GM23338 (cell line): Measurements from ENCODE around the gene LRMDA. TPM values are rescaled to one million over a fixed set of nuclear protein-coding genes. Genes with fewer than 3 reads are reported as not detected.

Experiments
- ATAC-seq: fragments of 200-7000 bp; cut with Tn5 transposase; 3 replicates; pipeline ENCODE4 v1.9.1; 2020
- DNase-seq: peaks from one replicate; pipeline ENCODE4 v3.0.0-alpha.2; 2015; ENCODE audit warnings: low spot score
- H2AFZ ChIP-seq: fragments of 200-600 bp; sonication (generic); 2 replicates; pipeline ENCODE4 v1.8.0; 2016; ENCODE audit warnings: antibody characterized with exemption, mild to moderate bottlenecking, moderate library complexity
- H3F3A ChIP-seq: fragments of 200-600 bp; sonication (generic); replicated peaks from 2 replicates; pipeline ENCODE4 v1.8.0; 2017; ENCODE audit warnings: antibody characterized with exemption, mixed run types, low read depth
- H3K27ac ChIP-seq: fragments of 200-600 bp; sonication (generic); 2 replicates; pipeline ENCODE4 v1.6.1; 2016; ENCODE audit warnings: low read depth
- H3K27me3 ChIP-seq: fragments of 200-600 bp; sonication (generic); 2 replicates; pipeline ENCODE4 v1.8.0; 2016; ENCODE audit warnings: mild to moderate bottlenecking, mixed run types, moderate library complexity; ENCODE audit not compliant: insufficient read depth
- H3K36me3 ChIP-seq: fragments of 200-600 bp; sonication (generic); 2 replicates; pipeline ENCODE4 v1.8.0; 2016; ENCODE audit warnings: mild to moderate bottlenecking; ENCODE audit not compliant: insufficient read depth
- H3K4me1 ChIP-seq: fragments of 200-600 bp; sonication (generic); 2 replicates; pipeline ENCODE4 v1.8.0; 2016; ENCODE audit warnings: mild to moderate bottlenecking, moderate library complexity; ENCODE audit not compliant: insufficient read depth
- H3K4me2 ChIP-seq: fragments of 200-600 bp; sonication (generic); 2 replicates; pipeline ENCODE4 v1.7.1; 2017; ENCODE audit warnings: mixed run types
- H3K4me3 ChIP-seq: fragments of 200-600 bp; sonication (generic); 2 replicates; pipeline ENCODE4 v1.6.1; 2016; ENCODE audit warnings: mixed run types
- H3K79me2 ChIP-seq: fragments of 200-600 bp; sonication (generic); replicated peaks from 2 replicates; pipeline ENCODE4 v1.8.0; 2017; ENCODE audit warnings: mild to moderate bottlenecking; ENCODE audit not compliant: insufficient read depth
- H3K9me2 ChIP-seq: fragments of 200-600 bp; sonication (generic); 2 replicates; pipeline ENCODE4 v1.8.0; 2017; ENCODE audit not compliant: insufficient read depth
- H4K20me1 ChIP-seq: fragments of 200-600 bp; sonication (generic); replicated peaks from 2 replicates; pipeline ENCODE4 v1.8.0; 2017; ENCODE audit warnings: mild to moderate bottlenecking; ENCODE audit not compliant: insufficient read depth
- H3K27ac Mint-ChIP-seq: 2 replicates; pipeline ENCODE4 v1.8.0; 2020; ENCODE audit warnings: inconsistent platforms, mild to moderate bottlenecking, moderate library complexity, mixed read lengths
- H3K27me3 Mint-ChIP-seq: 3 replicates; pipeline ENCODE4 v1.8.0; 2022; ENCODE audit warnings: low read depth, mild to moderate bottlenecking, moderate library complexity, mixed read lengths, inconsistent platforms; ENCODE audit not compliant: insufficient read depth, poor library complexity
- H3K36me3 Mint-ChIP-seq: 3 replicates; pipeline ENCODE4 v1.8.0; 2021; ENCODE audit warnings: low read depth, mild to moderate bottlenecking, inconsistent platforms, moderate library complexity, mixed read lengths
- H3K4me1 Mint-ChIP-seq: 3 replicates; pipeline ENCODE4 v1.8.0; 2020; ENCODE audit warnings: mild to moderate bottlenecking, inconsistent platforms, mixed read lengths
- H3K4me3 Mint-ChIP-seq: 3 replicates; pipeline ENCODE4 v1.8.0; 2021; ENCODE audit warnings: moderate library complexity, mild to moderate bottlenecking, inconsistent platforms, mixed read lengths
- H3K9me3 Mint-ChIP-seq: 3 replicates; pipeline ENCODE4 v1.8.0; 2020; ENCODE audit warnings: moderate library complexity, mild to moderate bottlenecking, inconsistent platforms, mixed read lengths
- CREB1 ChIP-seq: fragments of 250-450 bp; sonication (Bioruptor Pico); IDR thresholded peaks from 2 replicates; pipeline ENCODE4 v1.5.0; 2020; ENCODE audit warnings: low read depth, mild to moderate bottlenecking, moderate library complexity
- EZH2 ChIP-seq: fragments of 200-600 bp; sonication (generic); IDR thresholded peaks from one replicate; pipeline ENCODE4 v1.8.0; 2017; ENCODE audit warnings: antibody characterized with exemption, mild to moderate bottlenecking, low read depth; ENCODE audit not compliant: unreplicated experiment
- EZH2phosphoT487 ChIP-seq: fragments of 200-600 bp; sonication (generic); IDR thresholded peaks from one replicate; pipeline ENCODE4 v1.8.1; 2018; ENCODE audit warnings: antibody characterized with exemption; ENCODE audit not compliant: unreplicated experiment
- JUNB ChIP-seq: IDR thresholded peaks from one replicate; pipeline ENCODE4 v1.6.1; 2016; ENCODE audit warnings: antibody characterized with exemption; ENCODE audit not compliant: unreplicated experiment
- NANOG ChIP-seq: IDR thresholded peaks from 2 replicates; pipeline ENCODE4 v1.6.1; 2016; ENCODE audit warnings: antibody characterized with exemption, borderline replicate concordance
- POLR2AphosphoS5 ChIP-seq: IDR thresholded peaks from 2 replicates; pipeline ENCODE4 v1.6.1; 2016; ENCODE audit warnings: antibody characterized with exemption, low read depth
- STAT1 ChIP-seq: IDR thresholded peaks from one replicate; pipeline ENCODE4 v1.6.1; 2016; ENCODE audit warnings: antibody characterized with exemption; ENCODE audit not compliant: unreplicated experiment
- ZNF114 ChIP-seq: fragments of 250-450 bp; sonication (Bioruptor Pico); IDR thresholded peaks from 2 replicates; pipeline ENCODE4 v1.5.0; 2020; ENCODE audit warnings: mild to moderate bottlenecking, moderate library complexity
- ZNF331 ChIP-seq: fragments of 250-450 bp; sonication (Bioruptor Pico); IDR thresholded peaks from 2 replicates; pipeline ENCODE4 v1.5.0; 2020; ENCODE audit warnings: low read depth, mild to moderate bottlenecking, moderate library complexity
- polyA plus RNA-seq: library from polyadenylated mRNA; unstranded; fragments of >200 nt; fragmentation: Nextera tagmentation; extraction: Ambion mirVana; gene quantifications from 2 replicates; pipeline ENCODE4 v1.2.1, GENCODE V29; 2016
- total RNA-seq: library from RNA; depleted of rRNA; stranded (reverse); fragments of >200 nt; shearing (Covaris generic); gene quantifications from 2 replicates; pipeline ENCODE4 v1.2.3, GENCODE V29; 2014
- TF ChIP-seq, protein P1 (sequence below): IDR thresholded peaks from 2 replicates; pipeline ENCODE4 v1.6.1; 2016; ENCODE audit warnings: antibody characterized with exemption
- TF ChIP-seq, protein P2 (sequence below), 2 experiments: fragments of 200-600 bp in 1 of 2; sonication (generic) in 1 of 2; conservative IDR thresholded peaks; 2 replicates each; pipeline versions ENCODE4 v1.5.1 to v1.6.1; 2016 to 2017; ENCODE audit warnings: antibody characterized with exemption in 2 of 2, low read depth in 2 of 2, mild to moderate bottlenecking in 2 of 2, moderate library complexity in 1 of 2
- TF ChIP-seq, protein P3 (sequence below): IDR thresholded peaks from one replicate; pipeline ENCODE4 v1.6.1; 2018; ENCODE audit warnings: antibody characterized with exemption; ENCODE audit not compliant: unreplicated experiment
- TF ChIP-seq, protein P4 (sequence below): fragments of 250-450 bp; sonication (Bioruptor Pico); IDR thresholded peaks from 2 replicates; pipeline ENCODE4 v1.5.0; 2020; ENCODE audit warnings: mild to moderate bottlenecking, moderate library complexity

Gene LRMDA
- total and polyA plus RNA-seq, 2 experiments from 2014 or later: 0.90 to 1.8 TPM

DNA sequence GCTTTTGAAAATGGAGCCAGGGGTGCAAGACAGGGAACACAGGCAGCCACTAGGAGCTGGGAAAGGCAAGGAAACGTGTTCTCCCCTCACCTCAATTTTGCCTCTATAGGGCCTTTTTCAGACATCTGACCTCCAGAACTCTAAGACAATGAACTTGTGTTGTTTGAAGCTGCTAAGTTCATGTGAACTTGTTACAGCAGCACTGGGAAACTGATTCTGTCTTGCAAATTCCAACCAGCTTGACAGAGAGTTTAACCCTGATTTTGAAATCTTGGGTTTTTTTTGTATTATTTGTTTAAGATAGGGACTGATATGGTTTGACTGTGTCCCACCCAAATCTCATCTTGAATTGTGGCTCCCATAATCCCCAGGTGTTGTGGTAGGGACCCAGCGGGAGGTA is 852.9 kb downstream of the LRMDA start:
- Histone ChIP-seq H2AFZ (no peak overlapping the region), H3K4me3 (no peak overlapping the region), H4K20me1 (no peaks in the 10 kb centered on the region), H3K27me3 (no peaks in the 10 kb centered on the region), H3K79me2 (no peaks in the 10 kb centered on the region), H3K36me3 (no peaks in the 10 kb centered on the region), H3K9me2 (peaks cover 8% of the 10 kb centered on the region; the same call in 1 of the 2 replicates), H3K4me1 (peaks cover 8% of the 10 kb centered on the region; the same call in 1 of the 2 replicates), H3K4me2 (no peak overlapping the region), H3K27ac (no peak overlapping the region), H3F3A (no peaks in the 10 kb centered on the region)
- TF ChIP-seq POLR2AphosphoS5 (no peak), EZH2phosphoT487 (no peak), JUNB (no peak), NANOG (no peak), ZNF331 (no peak), ZNF114 (CRISPR knock-in tag) (no peak), STAT1 (no peak), CREB1 (no peak), EZH2 (no peak)
- TF ChIP-seq, protein P1, sequence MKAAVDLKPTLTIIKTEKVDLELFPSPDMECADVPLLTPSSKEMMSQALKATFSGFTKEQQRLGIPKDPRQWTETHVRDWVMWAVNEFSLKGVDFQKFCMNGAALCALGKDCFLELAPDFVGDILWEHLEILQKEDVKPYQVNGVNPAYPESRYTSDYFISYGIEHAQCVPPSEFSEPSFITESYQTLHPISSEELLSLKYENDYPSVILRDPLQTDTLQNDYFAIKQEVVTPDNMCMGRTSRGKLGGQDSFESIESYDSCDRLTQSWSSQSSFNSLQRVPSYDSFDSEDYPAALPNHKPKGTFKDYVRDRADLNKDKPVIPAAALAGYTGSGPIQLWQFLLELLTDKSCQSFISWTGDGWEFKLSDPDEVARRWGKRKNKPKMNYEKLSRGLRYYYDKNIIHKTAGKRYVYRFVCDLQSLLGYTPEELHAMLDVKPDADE: no peak
- TF ChIP-seq, protein P2, sequence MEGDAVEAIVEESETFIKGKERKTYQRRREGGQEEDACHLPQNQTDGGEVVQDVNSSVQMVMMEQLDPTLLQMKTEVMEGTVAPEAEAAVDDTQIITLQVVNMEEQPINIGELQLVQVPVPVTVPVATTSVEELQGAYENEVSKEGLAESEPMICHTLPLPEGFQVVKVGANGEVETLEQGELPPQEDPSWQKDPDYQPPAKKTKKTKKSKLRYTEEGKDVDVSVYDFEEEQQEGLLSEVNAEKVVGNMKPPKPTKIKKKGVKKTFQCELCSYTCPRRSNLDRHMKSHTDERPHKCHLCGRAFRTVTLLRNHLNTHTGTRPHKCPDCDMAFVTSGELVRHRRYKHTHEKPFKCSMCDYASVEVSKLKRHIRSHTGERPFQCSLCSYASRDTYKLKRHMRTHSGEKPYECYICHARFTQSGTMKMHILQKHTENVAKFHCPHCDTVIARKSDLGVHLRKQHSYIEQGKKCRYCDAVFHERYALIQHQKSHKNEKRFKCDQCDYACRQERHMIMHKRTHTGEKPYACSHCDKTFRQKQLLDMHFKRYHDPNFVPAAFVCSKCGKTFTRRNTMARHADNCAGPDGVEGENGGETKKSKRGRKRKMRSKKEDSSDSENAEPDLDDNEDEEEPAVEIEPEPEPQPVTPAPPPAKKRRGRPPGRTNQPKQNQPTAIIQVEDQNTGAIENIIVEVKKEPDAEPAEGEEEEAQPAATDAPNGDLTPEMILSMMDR (conservative IDR thresholded peaks at IDR 0.05; ENCODE audit: low read depth in 2 of 2): no peak
- TF ChIP-seq, protein P3, sequence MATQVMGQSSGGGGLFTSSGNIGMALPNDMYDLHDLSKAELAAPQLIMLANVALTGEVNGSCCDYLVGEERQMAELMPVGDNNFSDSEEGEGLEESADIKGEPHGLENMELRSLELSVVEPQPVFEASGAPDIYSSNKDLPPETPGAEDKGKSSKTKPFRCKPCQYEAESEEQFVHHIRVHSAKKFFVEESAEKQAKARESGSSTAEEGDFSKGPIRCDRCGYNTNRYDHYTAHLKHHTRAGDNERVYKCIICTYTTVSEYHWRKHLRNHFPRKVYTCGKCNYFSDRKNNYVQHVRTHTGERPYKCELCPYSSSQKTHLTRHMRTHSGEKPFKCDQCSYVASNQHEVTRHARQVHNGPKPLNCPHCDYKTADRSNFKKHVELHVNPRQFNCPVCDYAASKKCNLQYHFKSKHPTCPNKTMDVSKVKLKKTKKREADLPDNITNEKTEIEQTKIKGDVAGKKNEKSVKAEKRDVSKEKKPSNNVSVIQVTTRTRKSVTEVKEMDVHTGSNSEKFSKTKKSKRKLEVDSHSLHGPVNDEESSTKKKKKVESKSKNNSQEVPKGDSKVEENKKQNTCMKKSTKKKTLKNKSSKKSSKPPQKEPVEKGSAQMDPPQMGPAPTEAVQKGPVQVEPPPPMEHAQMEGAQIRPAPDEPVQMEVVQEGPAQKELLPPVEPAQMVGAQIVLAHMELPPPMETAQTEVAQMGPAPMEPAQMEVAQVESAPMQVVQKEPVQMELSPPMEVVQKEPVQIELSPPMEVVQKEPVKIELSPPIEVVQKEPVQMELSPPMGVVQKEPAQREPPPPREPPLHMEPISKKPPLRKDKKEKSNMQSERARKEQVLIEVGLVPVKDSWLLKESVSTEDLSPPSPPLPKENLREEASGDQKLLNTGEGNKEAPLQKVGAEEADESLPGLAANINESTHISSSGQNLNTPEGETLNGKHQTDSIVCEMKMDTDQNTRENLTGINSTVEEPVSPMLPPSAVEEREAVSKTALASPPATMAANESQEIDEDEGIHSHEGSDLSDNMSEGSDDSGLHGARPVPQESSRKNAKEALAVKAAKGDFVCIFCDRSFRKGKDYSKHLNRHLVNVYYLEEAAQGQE: no peak
- TF ChIP-seq, protein P4, sequence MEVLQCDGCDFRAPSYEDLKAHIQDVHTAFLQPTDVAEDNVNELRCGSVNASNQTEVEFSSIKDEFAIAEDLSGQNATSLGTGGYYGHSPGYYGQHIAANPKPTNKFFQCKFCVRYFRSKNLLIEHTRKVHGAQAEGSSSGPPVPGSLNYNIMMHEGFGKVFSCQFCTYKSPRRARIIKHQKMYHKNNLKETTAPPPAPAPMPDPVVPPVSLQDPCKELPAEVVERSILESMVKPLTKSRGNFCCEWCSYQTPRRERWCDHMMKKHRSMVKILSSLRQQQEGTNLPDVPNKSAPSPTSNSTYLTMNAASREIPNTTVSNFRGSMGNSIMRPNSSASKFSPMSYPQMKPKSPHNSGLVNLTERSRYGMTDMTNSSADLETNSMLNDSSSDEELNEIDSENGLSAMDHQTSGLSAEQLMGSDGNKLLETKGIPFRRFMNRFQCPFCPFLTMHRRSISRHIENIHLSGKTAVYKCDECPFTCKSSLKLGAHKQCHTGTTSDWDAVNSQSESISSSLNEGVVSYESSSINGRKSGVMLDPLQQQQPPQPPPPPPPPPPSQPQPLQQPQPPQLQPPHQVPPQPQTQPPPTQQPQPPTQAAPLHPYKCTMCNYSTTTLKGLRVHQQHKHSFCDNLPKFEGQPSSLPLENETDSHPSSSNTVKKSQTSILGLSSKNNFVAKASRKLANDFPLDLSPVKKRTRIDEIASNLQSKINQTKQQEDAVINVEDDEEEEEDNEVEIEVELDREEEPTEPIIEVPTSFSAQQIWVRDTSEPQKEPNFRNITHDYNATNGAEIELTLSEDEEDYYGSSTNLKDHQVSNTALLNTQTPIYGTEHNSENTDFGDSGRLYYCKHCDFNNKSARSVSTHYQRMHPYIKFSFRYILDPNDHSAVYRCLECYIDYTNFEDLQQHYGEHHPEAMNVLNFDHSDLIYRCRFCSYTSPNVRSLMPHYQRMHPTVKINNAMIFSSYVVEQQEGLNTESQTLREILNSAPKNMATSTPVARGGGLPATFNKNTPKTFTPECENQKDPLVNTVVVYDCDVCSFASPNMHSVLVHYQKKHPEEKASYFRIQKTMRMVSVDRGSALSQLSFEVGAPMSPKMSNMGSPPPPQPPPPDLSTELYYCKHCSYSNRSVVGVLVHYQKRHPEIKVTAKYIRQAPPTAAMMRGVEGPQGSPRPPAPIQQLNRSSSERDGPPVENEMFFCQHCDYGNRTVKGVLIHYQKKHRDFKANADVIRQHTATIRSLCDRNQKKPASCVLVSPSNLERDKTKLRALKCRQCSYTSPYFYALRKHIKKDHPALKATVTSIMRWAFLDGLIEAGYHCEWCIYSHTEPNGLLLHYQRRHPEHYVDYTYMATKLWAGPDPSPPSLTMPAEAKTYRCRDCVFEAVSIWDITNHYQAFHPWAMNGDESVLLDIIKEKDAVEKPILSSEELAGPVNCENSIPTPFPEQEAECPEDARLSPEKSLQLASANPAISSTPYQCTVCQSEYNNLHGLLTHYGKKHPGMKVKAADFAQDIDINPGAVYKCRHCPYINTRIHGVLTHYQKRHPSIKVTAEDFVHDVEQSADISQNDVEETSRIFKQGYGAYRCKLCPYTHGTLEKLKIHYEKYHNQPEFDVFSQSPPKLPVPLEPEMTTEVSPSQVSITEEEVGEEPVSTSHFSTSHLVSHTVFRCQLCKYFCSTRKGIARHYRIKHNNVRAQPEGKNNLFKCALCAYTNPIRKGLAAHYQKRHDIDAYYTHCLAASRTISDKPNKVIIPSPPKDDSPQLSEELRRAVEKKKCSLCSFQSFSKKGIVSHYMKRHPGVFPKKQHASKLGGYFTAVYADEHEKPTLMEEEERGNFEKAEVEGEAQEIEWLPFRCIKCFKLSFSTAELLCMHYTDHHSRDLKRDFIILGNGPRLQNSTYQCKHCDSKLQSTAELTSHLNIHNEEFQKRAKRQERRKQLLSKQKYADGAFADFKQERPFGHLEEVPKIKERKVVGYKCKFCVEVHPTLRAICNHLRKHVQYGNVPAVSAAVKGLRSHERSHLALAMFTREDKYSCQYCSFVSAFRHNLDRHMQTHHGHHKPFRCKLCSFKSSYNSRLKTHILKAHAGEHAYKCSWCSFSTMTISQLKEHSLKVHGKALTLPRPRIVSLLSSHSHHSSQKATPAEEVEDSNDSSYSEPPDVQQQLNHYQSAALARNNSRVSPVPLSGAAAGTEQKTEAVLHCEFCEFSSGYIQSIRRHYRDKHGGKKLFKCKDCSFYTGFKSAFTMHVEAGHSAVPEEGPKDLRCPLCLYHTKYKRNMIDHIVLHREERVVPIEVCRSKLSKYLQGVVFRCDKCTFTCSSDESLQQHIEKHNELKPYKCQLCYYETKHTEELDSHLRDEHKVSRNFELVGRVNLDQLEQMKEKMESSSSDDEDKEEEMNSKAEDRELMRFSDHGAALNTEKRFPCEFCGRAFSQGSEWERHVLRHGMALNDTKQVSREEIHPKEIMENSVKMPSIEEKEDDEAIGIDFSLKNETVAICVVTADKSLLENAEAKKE (CRISPR knock-in tag): no peak
- ATAC-seq (no peak), DNase-seq (no peak)
- Mint-ChIP-seq H3K27me3 (peaks cover 4% of the 10 kb centered on the region), H3K4me1 (peaks cover 13% of the 10 kb centered on the region; the same call in 2 of the 3 replicates), H3K9me3 (peaks cover 12% of the 10 kb centered on the region; the same call in 1 of the 3 replicates), H3K27ac (no peak overlapping the region), H3K36me3 (peaks cover 8% of the 10 kb centered on the region; the same call in 2 of the 3 replicates), H3K4me3 (no peak overlapping the region)
